Mesendoderm (in vitro differentiated cells): ENCODE results near the gene WDR48.

ENCODE experiments used
- DNase-seq: peaks from one replicate; pipeline ENCODE4 v3.0.0; 2013
- H2AK5ac ChIP-seq: 2 replicates; pipeline ENCODE4 v1.6.1; 2013; ENCODE audit warnings: low read length, inconsistent platforms
- H2BK120ac ChIP-seq: 2 replicates; pipeline ENCODE4 v1.6.1; 2013; ENCODE audit warnings: low read depth, mild to moderate bottlenecking, low read length, moderate library complexity, mixed read lengths
- H2BK15ac ChIP-seq: replicated peaks from 2 replicates; pipeline ENCODE4 v1.6.1; 2013; ENCODE audit warnings: low read depth, mild to moderate bottlenecking, moderate library complexity
- H2BK5ac ChIP-seq: 2 replicates; pipeline ENCODE4 v1.6.1; 2013; ENCODE audit warnings: low read length, inconsistent platforms
- H3K18ac ChIP-seq: 2 replicates; pipeline ENCODE4 v1.6.1; 2013; ENCODE audit warnings: mild to moderate bottlenecking, low read length, mixed read lengths
- H3K23ac ChIP-seq: one replicate; pipeline ENCODE4 v1.6.1; 2013; ENCODE audit warnings: low read length
- H3K27ac ChIP-seq: 2 replicates; pipeline ENCODE4 v1.5.1; 2013; ENCODE audit warnings: low read depth, mild to moderate bottlenecking, inconsistent platforms, low read length, moderate library complexity
- H3K27me3 ChIP-seq: 2 replicates; pipeline ENCODE4 v1.6.1; 2013; ENCODE audit warnings: low read length, control low read depth, mild to moderate bottlenecking, inconsistent platforms; ENCODE audit not compliant: insufficient read depth, poor library complexity
- H3K36me3 ChIP-seq: 2 replicates; pipeline ENCODE4 v1.6.1; 2013; ENCODE audit warnings: low read length, inconsistent platforms; ENCODE audit not compliant: control insufficient read depth, insufficient read depth
- H3K4ac ChIP-seq: one replicate; pipeline ENCODE4 v1.6.1; 2013; ENCODE audit warnings: low read depth, mild to moderate bottlenecking, low read length, moderate library complexity
- H3K4me1 ChIP-seq: 2 replicates; pipeline ENCODE4 v1.6.1; 2013; ENCODE audit warnings: low read depth, low read length, inconsistent platforms; ENCODE audit not compliant: control insufficient read depth
- H3K4me2 ChIP-seq: 2 replicates; pipeline ENCODE4 v1.6.1; 2013; ENCODE audit warnings: low read length
- H3K4me3 ChIP-seq: 2 replicates; pipeline ENCODE4 v1.5.1; 2013; ENCODE audit warnings: mild to moderate bottlenecking, low read length
- H3K56ac ChIP-seq: one replicate; pipeline ENCODE4 v1.6.1; 2013; ENCODE audit warnings: low read length
- H3K79me1 ChIP-seq: 2 replicates; pipeline ENCODE4 v1.6.1; 2013; ENCODE audit warnings: low read length, inconsistent platforms
- H3K79me2 ChIP-seq: 2 replicates; pipeline ENCODE4 v1.6.1; 2013; ENCODE audit warnings: mild to moderate bottlenecking, low read length; ENCODE audit not compliant: control insufficient read depth, insufficient read depth
- H3K9ac ChIP-seq: 2 replicates; pipeline ENCODE4 v1.6.1; 2013; ENCODE audit warnings: low read length, inconsistent platforms
- H4K5ac ChIP-seq: one replicate; pipeline ENCODE4 v1.6.1; 2013; ENCODE audit warnings: low read length
- H4K8ac ChIP-seq: one replicate; pipeline ENCODE4 v1.6.1; 2013; ENCODE audit warnings: low read depth, mild to moderate bottlenecking, control low read depth, low read length, moderate library complexity
- WGBS: extraction: QIAGEN DNeasy Blood & Tissue Kit; methylation state at CpG from one replicate; pipeline ENCODE4 v1.1.7; 2013; ENCODE audit warnings: low lambda C conversion rate, missing lambda C conversion rate; ENCODE audit not compliant: insufficient coverage; ENCODE audit errors: extremely low coverage; 5-methylcytosine and 5-hydroxymethylcytosine counted together

WDR48 gene

GRCh38 chr3:39135170-39135805 is 83.5 kb downstream of the WDR48 start:
- Histone ChIP-seq H3K79me2 (no peaks in the 10 kb centered on the region), H3K4ac (no peak overlapping the region), H2BK120ac (no peak overlapping the region), H3K36me3 (no peaks in the 10 kb centered on the region), H3K27ac (no peak overlapping the region), H3K9ac (no peak overlapping the region), H3K18ac (no peak overlapping the region), H3K4me3 (no peak overlapping the region), H2AK5ac (no peak overlapping the region), H4K8ac (no peak overlapping the region), H2BK5ac (no peak overlapping the region), H2BK15ac (no peak overlapping the region), H3K4me2 (no peak overlapping the region), H3K23ac (no peak overlapping the region), H3K56ac (no peak overlapping the region), H3K4me1 (peaks cover 5% of the 10 kb centered on the region), H3K79me1 (no peaks in the 10 kb centered on the region), H4K5ac (no peak overlapping the region), H3K27me3 (no peaks in the 10 kb centered on the region)
- no peak for DNase-seq
- WGBS: no CpG with 5 or more reads among the region's 8 CpGs

GRCh38 chr3:39136533-39137434 is 85.0 kb downstream of the WDR48 start:
- H2AK5ac ChIP-seq: no peak overlapping the region
- H3K4me2 ChIP-seq: no peak overlapping the region
- H3K18ac ChIP-seq: no peak overlapping the region
- no CpG with 5 or more reads among the region's 21 CpGs for WGBS
- no peaks in the 10 kb centered on the region for H3K79me2 ChIP-seq
- peaks cover 4% of the 10 kb centered on the region for H3K36me3 ChIP-seq
- H2BK15ac ChIP-seq: no peak overlapping the region
- no peaks in the 10 kb centered on the region for H3K4me1 ChIP-seq
- H2BK120ac ChIP-seq: no peak overlapping the region
- H3K4me3 ChIP-seq: no peak overlapping the region
- H3K27me3 ChIP-seq: no peaks in the 10 kb centered on the region
- peaks cover 3% of the 10 kb centered on the region for H3K79me1 ChIP-seq
- no peak overlapping the region for H3K9ac ChIP-seq
- H4K5ac ChIP-seq: no peak overlapping the region
- H3K4ac ChIP-seq: no peak overlapping the region
- H2BK5ac ChIP-seq: no peak overlapping the region
- no peak overlapping the region for H4K8ac ChIP-seq
- no peak for DNase-seq
- peak overlapping the region; percentile 3 for H3K56ac ChIP-seq
- no peak overlapping the region for H3K27ac ChIP-seq
- peak overlapping the region; percentile 80 for H3K23ac ChIP-seq

GRCh38 chr3:39137435-39137936 is 85.7 kb downstream of the WDR48 start:
- WGBS: no CpG with 5 or more reads among the region's 18 CpGs
- Histone ChIP-seq H3K23ac (no peak overlapping the region), H3K27ac (no peak overlapping the region), H4K5ac (no peak overlapping the region), H3K18ac (no peak overlapping the region), H3K4ac (no peak overlapping the region), H3K27me3 (no peaks in the 10 kb centered on the region), H3K56ac (no peak overlapping the region), H3K79me2 (no peaks in the 10 kb centered on the region), H3K36me3 (peaks cover 6% of the 10 kb centered on the region), H2BK120ac (no peak overlapping the region), H2BK5ac (no peak overlapping the region), H2BK15ac (no peak overlapping the region), H3K9ac (no peak overlapping the region), H2AK5ac (no peak overlapping the region), H3K4me1 (no peaks in the 10 kb centered on the region), H3K4me3 (no peak overlapping the region), H4K8ac (no peak overlapping the region), H3K4me2 (no peak overlapping the region), H3K79me1 (peaks cover 6% of the 10 kb centered on the region)
- DNase-seq: no peak

- H2AK5ac ChIP-seq: no peak overlapping the region
- WGBS: no CpG with 5 or more reads among the region's 10 CpGs
- no peak overlapping the region for H3K18ac ChIP-seq
Observed at GRCh38 chr3:39137991-39138803, 86.4 kb downstream of the WDR48 start.

GRCh38 chr3:39138804-39139415 is 87.1 kb downstream of the WDR48 start:
- no peak overlapping the region for H3K56ac ChIP-seq
- H2BK15ac ChIP-seq: no peak overlapping the region
- H3K27me3 ChIP-seq: no peaks in the 10 kb centered on the region
- H3K4me2 ChIP-seq: no peak overlapping the region
- no peak overlapping the region for H2AK5ac ChIP-seq
- H3K36me3 ChIP-seq: peaks cover 15% of the 10 kb centered on the region
- H3K79me2 ChIP-seq: peaks cover under 1% of the 10 kb centered on the region
- H4K5ac ChIP-seq: no peak overlapping the region
- H2BK5ac ChIP-seq: no peak overlapping the region
- H3K9ac ChIP-seq: no peak overlapping the region
- H3K4ac ChIP-seq: no peak overlapping the region
- H3K4me1 ChIP-seq: no peaks in the 10 kb centered on the region
- no peak overlapping the region for H2BK120ac ChIP-seq
- no peak overlapping the region for H3K4me3 ChIP-seq
- no peak overlapping the region for H3K27ac ChIP-seq
- no CpG with 5 or more reads among the region's 7 CpGs for WGBS
- no peak for DNase-seq
- no peak overlapping the region for H3K18ac ChIP-seq
- H3K79me1 ChIP-seq: peaks cover 11% of the 10 kb centered on the region
- H4K8ac ChIP-seq: no peak overlapping the region
- no peak overlapping the region for H3K23ac ChIP-seq

More at GRCh38 chr3:39137991-39138803, 86.4 kb downstream of the WDR48 start:
- no peak overlapping the region for H4K8ac ChIP-seq
- no peaks in the 10 kb centered on the region for H3K4me1 ChIP-seq
- no peak for DNase-seq
- H3K4me3 ChIP-seq: no peak overlapping the region
- no peaks in the 10 kb centered on the region for H3K27me3 ChIP-seq
- no peak overlapping the region for H3K56ac ChIP-seq
- H2BK120ac ChIP-seq: no peak overlapping the region
- no peak overlapping the region for H3K27ac ChIP-seq
- no peak overlapping the region for H3K9ac ChIP-seq
- H3K79me1 ChIP-seq: peaks cover 7% of the 10 kb centered on the region
- no peak overlapping the region for H3K4me2 ChIP-seq
- no peak overlapping the region for H2BK15ac ChIP-seq
- H4K5ac ChIP-seq: no peak overlapping the region
- no peak overlapping the region for H3K4ac ChIP-seq
- H3K23ac ChIP-seq: no peak overlapping the region
- peaks cover 10% of the 10 kb centered on the region for H3K36me3 ChIP-seq
- no peaks in the 10 kb centered on the region for H3K79me2 ChIP-seq
- no peak overlapping the region for H2BK5ac ChIP-seq
